Measurements from ENCODE around the gene DPF3.

DNA sequence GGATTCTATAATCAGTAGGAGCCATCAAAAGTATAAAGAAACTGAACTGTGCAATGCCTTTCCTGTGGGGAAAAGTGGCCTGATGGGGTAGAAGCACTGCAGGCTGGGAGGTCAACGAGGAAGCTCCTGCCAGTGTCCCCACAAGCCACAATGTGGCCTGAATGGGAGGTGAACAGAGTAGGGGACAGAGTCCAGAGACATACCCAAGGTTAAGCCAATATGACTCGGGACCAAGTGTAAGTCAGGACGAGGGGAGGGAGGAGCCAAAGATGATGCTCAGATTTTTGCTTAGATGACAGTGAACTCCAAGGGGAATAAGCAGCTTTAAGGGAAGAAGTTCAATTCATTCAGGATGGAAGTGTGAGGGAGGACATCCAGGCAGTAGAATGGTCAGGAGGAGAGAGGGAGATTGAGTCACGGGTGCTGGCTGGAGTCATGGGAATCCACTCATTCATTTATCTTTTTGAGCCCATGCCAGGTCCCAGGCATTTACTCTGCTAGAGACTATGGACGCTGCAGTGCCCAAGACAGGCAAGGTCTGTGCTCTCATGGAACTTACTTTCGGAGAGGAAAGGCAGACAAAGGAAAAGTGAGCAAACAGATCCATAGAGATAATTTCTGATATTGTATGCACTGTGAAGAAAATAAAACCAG is 29.1 kb downstream of the DPF3 start:
- TF ChIP-seq POLR2A (IDR thresholded peaks at IDR 0.05; ENCODE audit: low read length) (no peak), EP300 (IDR thresholded peaks at IDR 0.05) (no peak), MYC (IDR thresholded peaks at IDR 0.05; ENCODE audit: borderline replicate concordance, low read length) (no peak), PBX3 (IDR thresholded peaks at IDR 0.05) (no peak), CTCF (IDR thresholded peaks at IDR 0.05) (no peak)
- TF ChIP-seq, protein P1, sequence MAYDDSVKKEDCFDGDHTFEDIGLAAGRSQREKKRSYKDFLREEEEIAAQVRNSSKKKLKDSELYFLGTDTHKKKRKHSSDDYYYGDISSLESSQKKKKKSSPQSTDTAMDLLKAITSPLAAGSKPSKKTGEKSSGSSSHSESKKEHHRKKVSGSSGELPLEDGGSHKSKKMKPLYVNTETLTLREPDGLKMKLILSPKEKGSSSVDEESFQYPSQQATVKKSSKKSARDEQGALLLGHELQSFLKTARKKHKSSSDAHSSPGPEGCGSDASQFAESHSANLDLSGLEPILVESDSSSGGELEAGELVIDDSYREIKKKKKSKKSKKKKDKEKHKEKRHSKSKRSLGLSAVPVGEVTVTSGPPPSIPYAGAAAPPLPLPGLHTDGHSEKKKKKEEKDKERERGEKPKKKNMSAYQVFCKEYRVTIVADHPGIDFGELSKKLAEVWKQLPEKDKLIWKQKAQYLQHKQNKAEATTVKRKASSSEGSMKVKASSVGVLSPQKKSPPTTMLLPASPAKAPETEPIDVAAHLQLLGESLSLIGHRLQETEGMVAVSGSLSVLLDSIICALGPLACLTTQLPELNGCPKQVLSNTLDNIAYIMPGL (CRISPR knock-in tag; IDR thresholded peaks at IDR 0.05; ENCODE audit: borderline replicate concordance): no peak

Measured in A549 (cell line).